Right cardiac atrium (tissue), 5 donors: ENCODE measurements around the gene CALML3. TPM values are rescaled to one million over a fixed set of nuclear protein-coding genes. Genes with fewer than 3 reads are reported as not detected.
"Not testable (repeated sequence)": the region's sequence is repeated elsewhere in the genome, so short reads cannot be mapped to it uniquely, and the experiment has no call there.

ENCODE experiments used
- ATAC-seq, 2 donors: fragments of 200-7000 bp; cut with Tn5 transposase; one replicate each; pipeline versions ENCODE4 v1.8.0 to v1.9.1; 2020; ENCODE audit warnings: moderate library complexity in 2 of 2, mild to moderate bottlenecking in 1 of 2
- DNase-seq, 3 donors: peaks; one replicate each; pipeline ENCODE4 v3.0.0-alpha.2; 2020
- H3K27ac ChIP-seq: one replicate; pipeline ENCODE4 v1.5.1; 2013; ENCODE audit warnings: mild to moderate bottlenecking, low read length, control low read depth, moderate library complexity
- H3K27me3 ChIP-seq: one replicate; pipeline ENCODE4 v1.6.1; 2013; ENCODE audit not compliant: control insufficient read depth, insufficient read depth
- H3K4me1 ChIP-seq: one replicate; pipeline ENCODE4 v1.6.1; 2013; ENCODE audit warnings: low read length; ENCODE audit not compliant: control insufficient read depth, insufficient read depth
- H3K4me3 ChIP-seq: one replicate; pipeline ENCODE4 v1.5.1; 2013; ENCODE audit warnings: low read length, control low read depth
- H3K9me3 ChIP-seq: one replicate; pipeline ENCODE4 v1.6.1; 2013; ENCODE audit warnings: low read length; ENCODE audit not compliant: control insufficient read depth
- WGBS: extraction: QIAGEN DNeasy Blood & Tissue Kit; methylation state at CpG from one replicate; pipeline ENCODE4 v1.1.7; 2013; 5-methylcytosine and 5-hydroxymethylcytosine counted together
- intact Hi-C, 4 donors: fragments of 100-400 bp; cut with DNase I; formaldehyde crosslinking; loops; one replicate each; pipeline versions ENCODE4 v1.11.0 to v1.14.0; 2022 to 2023
- long read RNA-seq, 4 donors: library from polyadenylated mRNA; unstranded; transcript quantifications; one replicate each; pipeline ENCODE4 v2.0.0, GENCODE V29; 2020 to 2021
- polyA plus RNA-seq: library from polyadenylated mRNA; stranded (reverse); fragments of 200-250 nt; gene quantifications from one replicate; pipeline ENCODE4 v1.2.3, GENCODE V29; 2013
- total RNA-seq, 4 donors: library from RNA; stranded (reverse); fragmentation: NEBNext Ultra II Directional; extraction: Animal tissue kit (Norgen Biotek cat#: 25700); gene quantifications; one replicate each; pipeline ENCODE4 v1.2.1, GENCODE V29; 2021
- donor health status: healthy with polysubstance abuse.
- donor health status: DM: no; HTN: yes; CAD: no.
- donor health status: DM: no; HTN: no; CAD: no.
- donor health status: DM: no; HTN: yes; CAD: no; lungs with severe emphysema.
- donor health status: DM: yes; HTN: yes; CAD: no.

Gene CALML3
- not detected for total RNA-seq
- polyA plus RNA-seq, result not detected
- long read RNA-seq, donor 1, result 0 reads
- long read RNA-seq, donor 2, result 0 reads
- long read RNA-seq, donor 3, result 0 reads
- long read RNA-seq, donor 4, result 0 reads

GRCh38 chr10:5524641-5525560 is at the start of gene CALML3:
TSS of gene CALML3 (plus strand) at chr10:5524961. CDS start at chr10:5525086, 125 bp downstream.
- Histone ChIP-seq H3K9me3 (no peaks in the 10 kb centered on the region), H3K4me1 (no peaks in the 10 kb centered on the region), H3K27ac (no peak within 1 kb of the TSS), H3K27me3 (no peaks in the 10 kb centered on the region), H3K4me3 (no peak within 1 kb of the TSS)
- peak in 1 of 2 donors; percentile 10 for ATAC-seq
- WGBS, result 95% methylated on average over 64 of the region's 64 CpGs
- intact Hi-C loops, result no loop called here
- DNase-seq, result no peak

GRCh38 chr10:5475088-5475487 is 49.7 kb upstream of the CALML3 start:
- H3K4me3 ChIP-seq, DNase-seq, H3K27ac ChIP-seq, H3K9me3 ChIP-seq, ATAC-seq, intact Hi-C loops, H3K27me3 ChIP-seq, H3K4me1 ChIP-seq: not testable (repeated sequence)
- WGBS, result 97% methylated on average over 6 of the region's 8 CpGs

- ATAC-seq, H3K4me1 ChIP-seq, H3K27me3 ChIP-seq, H3K4me3 ChIP-seq, DNase-seq, H3K9me3 ChIP-seq, intact Hi-C loops, H3K27ac ChIP-seq: not testable (repeated sequence)
- WGBS, result 92% methylated on average over 11 of the region's 12 CpGs
These were observed 48.6 kb upstream of the CALML3 start for GRCh38 chr10:5475974-5476807.

GRCh38 chr10:5476918-5477525 is 47.7 kb upstream of the CALML3 start:
- H3K27ac ChIP-seq, result no peak overlapping the region
- ATAC-seq, result no peak

GRCh38 chr10:5477948-5478693 is 46.6 kb upstream of the CALML3 start:
- ATAC-seq (no peak), DNase-seq (no peak)
- Histone ChIP-seq H3K27me3 (no peaks in the 10 kb centered on the region), H3K4me3 (no peak overlapping the region), H3K27ac (no peak overlapping the region), H3K9me3 (no peaks in the 10 kb centered on the region), H3K4me1 (no peaks in the 10 kb centered on the region)
- intact Hi-C loops, result no loop called here
- 95% methylated on average over 11 of the region's 11 CpGs for WGBS

More at GRCh38 chr10:5476918-5477525, 47.7 kb upstream of the CALML3 start:
- Histone ChIP-seq H3K4me1 (no peaks in the 10 kb centered on the region), H3K9me3 (no peaks in the 10 kb centered on the region), H3K4me3 (no peak overlapping the region), H3K27me3 (no peaks in the 10 kb centered on the region)
- intact Hi-C loops, result no loop called here
- 84% methylated on average over 13 of the region's 13 CpGs for WGBS
- no peak for DNase-seq

- H3K4me1 ChIP-seq, result no peaks in the 10 kb centered on the region
- ATAC-seq, result peak in 1 of 2 donors; percentile 29
- intact Hi-C loops, result no loop called here
- H3K27me3 ChIP-seq, result no peaks in the 10 kb centered on the region
- no peak overlapping the region for H3K4me3 ChIP-seq
- 90% methylated on average over 18 of the region's 18 CpGs for WGBS
- DNase-seq, result no peak
- no peak overlapping the region for H3K27ac ChIP-seq
- H3K9me3 ChIP-seq, result no peaks in the 10 kb centered on the region
These were observed 46.0 kb upstream of the CALML3 start for GRCh38 chr10:5478694-5479305.

GRCh38 chr10:5479481-5480161 is 45.1 kb upstream of the CALML3 start:
- intact Hi-C loops, result no loop called here
- no peak for DNase-seq
- Histone ChIP-seq H3K27me3 (no peaks in the 10 kb centered on the region), H3K27ac (no peak overlapping the region), H3K4me1 (no peaks in the 10 kb centered on the region), H3K9me3 (no peaks in the 10 kb centered on the region), H3K4me3 (no peak overlapping the region)
- peak in 1 of 2 donors; percentile 88 for ATAC-seq
- WGBS, result 73% methylated on average over 14 of the region's 14 CpGs

GRCh38 chr10:5480162-5480941 is 44.4 kb upstream of the CALML3 start:
- WGBS, result 86% methylated on average over 21 of the region's 21 CpGs
- intact Hi-C loops, result no loop called here
- H3K4me3 ChIP-seq, result no peak overlapping the region
- no peaks in the 10 kb centered on the region for H3K27me3 ChIP-seq
- H3K9me3 ChIP-seq, result no peaks in the 10 kb centered on the region
- DNase-seq, result no peak
- H3K4me1 ChIP-seq, result no peaks in the 10 kb centered on the region
- H3K27ac ChIP-seq, result no peak overlapping the region
- peak; percentile 24 to 36 for ATAC-seq

GRCh38 chr10:5481121-5481520 is 43.6 kb upstream of the CALML3 start:
- ATAC-seq (no peak), DNase-seq (no peak)
- H3K27ac ChIP-seq, result no peak overlapping the region
- no peak overlapping the region for H3K4me3 ChIP-seq
- WGBS, result 96% methylated on average over 12 of the region's 12 CpGs
- no peaks in the 10 kb centered on the region for H3K27me3 ChIP-seq
- H3K9me3 ChIP-seq, result no peaks in the 10 kb centered on the region
- intact Hi-C loops, result no loop called here
- no peaks in the 10 kb centered on the region for H3K4me1 ChIP-seq
